Measurements from ENCODE around the gene POMT1.

- TF ChIP-seq, protein P1, sequence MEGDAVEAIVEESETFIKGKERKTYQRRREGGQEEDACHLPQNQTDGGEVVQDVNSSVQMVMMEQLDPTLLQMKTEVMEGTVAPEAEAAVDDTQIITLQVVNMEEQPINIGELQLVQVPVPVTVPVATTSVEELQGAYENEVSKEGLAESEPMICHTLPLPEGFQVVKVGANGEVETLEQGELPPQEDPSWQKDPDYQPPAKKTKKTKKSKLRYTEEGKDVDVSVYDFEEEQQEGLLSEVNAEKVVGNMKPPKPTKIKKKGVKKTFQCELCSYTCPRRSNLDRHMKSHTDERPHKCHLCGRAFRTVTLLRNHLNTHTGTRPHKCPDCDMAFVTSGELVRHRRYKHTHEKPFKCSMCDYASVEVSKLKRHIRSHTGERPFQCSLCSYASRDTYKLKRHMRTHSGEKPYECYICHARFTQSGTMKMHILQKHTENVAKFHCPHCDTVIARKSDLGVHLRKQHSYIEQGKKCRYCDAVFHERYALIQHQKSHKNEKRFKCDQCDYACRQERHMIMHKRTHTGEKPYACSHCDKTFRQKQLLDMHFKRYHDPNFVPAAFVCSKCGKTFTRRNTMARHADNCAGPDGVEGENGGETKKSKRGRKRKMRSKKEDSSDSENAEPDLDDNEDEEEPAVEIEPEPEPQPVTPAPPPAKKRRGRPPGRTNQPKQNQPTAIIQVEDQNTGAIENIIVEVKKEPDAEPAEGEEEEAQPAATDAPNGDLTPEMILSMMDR (IDR thresholded peaks at IDR 0.05): peak in 2 of 6 experiments; percentile 1 to 20
- TF ChIP-seq POLR2A (IDR thresholded peaks at IDR 0.05): peak in 3 of 4 donors; percentile 39 to 54 (median 40)
Measured at GRCh38 chr9:131530920-131531832, 28.5 kb downstream of the POMT1 start, which contains the start of gene UCK1.
